ENCODE measurements around the gene NKIRAS2.

The NKIRAS2 gene

DNA sequence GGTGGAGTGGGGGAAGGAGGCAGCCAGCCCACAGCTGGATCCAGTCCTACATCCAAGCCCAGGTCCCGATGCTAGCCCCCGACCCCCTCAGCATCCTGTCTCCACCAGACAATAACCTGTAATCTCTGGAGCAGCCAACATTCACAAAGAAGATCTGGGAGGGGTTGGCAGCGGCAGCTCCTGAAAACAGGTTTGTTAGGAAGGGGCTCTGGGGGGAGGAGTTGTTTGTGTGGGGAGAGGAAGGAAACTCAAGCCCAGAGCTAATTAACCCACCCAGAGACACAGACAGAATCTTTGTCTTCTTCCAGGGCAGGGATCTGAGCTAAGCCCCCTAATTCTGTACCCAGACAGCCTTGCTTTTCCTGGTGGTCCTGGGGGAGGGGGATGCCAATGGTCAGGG is 35.1 kb downstream of the NKIRAS2 start:
- no peak for DNase-seq (ENCODE audit: low spot score)

DNA sequence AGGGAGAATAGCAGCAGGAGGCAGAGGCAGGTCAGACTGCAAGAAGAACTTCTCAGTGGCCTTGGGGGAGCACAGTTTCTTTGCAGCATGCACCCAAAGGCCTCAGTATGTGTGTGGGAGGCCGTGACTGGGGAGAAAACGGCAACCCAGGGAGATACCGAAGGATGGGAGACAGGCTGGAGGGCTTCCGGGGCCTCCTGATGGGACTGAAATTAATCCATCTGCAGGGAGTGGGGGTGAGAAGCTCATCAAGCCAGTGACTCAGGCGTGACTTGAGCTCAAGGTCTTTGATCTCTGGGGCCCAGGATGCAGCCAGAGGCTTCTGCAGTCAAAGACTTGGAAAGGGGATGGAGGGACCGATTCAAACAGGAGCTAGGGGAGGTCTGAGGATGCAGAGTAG is 35.6 kb downstream of the NKIRAS2 start:
- no peak for DNase-seq (ENCODE audit: low spot score)

DNA sequence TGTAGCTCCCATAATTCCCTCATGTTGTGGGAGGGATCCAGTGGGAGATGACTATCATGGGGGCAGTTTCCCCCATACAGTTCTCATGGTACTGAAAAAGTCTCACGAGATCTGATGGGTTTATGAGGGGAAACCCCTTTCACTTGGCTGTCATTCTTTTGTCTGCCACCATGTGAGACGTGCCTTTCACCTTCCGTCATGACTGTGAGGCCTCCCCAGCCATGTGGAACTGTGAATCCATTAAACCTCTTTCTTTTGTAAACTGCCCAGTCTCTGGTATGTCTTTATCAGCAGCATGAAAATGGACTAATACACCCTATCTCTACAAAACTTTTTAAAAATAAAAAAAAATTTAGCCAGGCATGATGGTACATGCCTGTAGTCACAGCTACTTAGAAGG is 36.7 kb downstream of the NKIRAS2 start:
- DNase-seq (ENCODE audit: low spot score) = no peak

DNA sequence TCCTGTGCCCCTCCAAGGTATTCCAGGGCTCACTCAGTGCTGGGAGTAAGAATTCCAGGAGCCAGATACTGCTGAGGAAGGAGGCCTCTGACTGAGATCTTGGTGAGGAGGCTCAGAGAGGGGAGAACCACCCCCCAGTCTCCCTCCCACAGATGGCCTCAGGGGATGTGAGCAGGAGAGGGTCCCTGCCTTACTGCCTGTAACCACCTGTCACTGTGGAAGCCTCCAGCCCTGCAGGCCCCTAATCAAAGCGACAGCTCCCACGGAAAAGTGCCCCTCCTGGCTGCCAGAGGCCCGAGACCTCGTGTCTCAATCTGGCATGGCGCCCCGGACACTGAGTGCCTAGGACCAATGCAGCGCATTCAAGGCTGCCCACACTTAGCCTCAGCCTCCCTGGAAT is 38.2 kb downstream of the NKIRAS2 start:
- DNase-seq (ENCODE audit: low spot score) = no peak

DNA sequence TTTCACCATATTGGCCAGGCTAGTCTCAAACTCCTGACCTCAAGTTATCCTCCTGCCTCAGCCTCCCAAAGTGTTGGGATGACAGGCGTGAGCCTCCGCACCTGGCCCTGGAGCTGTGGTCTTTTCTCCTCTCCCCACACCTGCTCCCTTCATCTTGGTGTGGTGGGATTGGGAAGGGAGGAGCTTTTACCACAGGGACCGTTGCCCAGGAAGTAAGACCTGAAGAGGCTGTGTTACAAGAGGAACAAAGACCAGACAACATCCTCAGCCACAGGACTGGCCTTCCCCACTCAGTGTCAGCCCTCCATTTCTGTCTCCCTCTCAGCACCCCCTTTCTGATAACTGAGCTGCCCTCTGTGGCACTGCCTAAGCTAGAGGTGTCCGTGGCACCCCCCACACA is 39.9 kb downstream of the NKIRAS2 start:
- DNase-seq (ENCODE audit: low spot score) = no peak

DNA sequence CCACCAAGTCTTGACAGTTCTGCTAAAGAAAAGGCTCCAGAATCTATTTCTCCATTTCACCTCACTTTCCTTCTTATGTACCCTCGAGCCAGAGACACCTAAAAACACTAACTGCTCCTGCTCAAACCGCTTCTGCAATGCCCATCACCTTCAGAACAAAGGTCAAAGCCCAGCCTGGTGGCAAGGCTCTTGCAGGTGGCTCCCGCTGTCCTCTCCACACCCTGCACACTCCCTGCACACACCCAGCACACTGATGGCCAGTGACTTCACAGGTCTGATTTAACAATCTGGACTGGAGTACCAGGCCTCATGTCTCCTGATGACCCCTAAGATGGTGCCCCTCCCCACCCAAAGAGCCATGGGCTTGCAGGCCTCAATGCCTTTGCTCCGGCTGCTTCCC is 40.3 kb downstream of the NKIRAS2 start:
- DNase-seq (ENCODE audit: low spot score) = no peak

DNA sequence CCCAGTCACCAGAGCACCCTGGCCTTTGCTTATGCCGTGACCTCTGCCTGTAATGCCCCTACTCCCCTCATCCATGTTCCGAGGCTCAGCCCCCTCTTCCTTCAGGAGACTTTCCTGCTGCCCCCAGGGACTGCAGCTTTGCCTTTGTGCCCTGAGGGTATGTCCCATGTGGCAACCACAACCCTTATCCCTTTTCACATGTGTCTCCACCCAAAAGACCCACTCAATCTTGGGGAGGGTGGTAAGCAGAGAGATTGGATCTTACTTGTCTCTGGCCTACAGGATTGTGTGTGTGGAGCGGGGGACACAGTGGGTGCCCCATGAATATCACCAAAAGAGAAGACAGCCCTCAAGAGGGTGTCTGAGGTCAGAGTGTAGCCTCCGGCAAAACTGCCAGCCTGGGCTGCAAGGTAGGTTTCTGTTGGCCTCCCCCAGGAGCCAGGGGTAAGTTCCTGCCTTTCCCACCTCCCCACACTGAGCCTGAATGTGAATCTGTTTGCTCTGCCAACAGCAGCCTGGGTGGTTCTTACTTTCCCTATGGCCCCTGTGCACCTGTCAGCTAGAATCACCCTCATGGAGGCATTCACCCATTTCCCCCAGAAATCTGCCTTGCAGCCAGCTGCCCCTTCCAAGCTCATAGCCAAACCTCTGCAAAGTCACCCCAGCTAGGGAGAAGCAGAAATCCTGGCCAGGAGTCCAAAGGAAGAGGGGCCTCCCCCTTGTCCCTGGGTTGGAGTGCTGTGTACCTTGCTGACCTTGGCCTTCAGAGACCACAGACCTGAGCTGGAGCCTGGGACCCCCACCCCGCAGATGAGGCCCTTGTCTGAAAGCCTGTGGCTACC is 42.0 kb downstream of the NKIRAS2 start:
- DNase-seq (ENCODE audit: low spot score) = no peak

DNA sequence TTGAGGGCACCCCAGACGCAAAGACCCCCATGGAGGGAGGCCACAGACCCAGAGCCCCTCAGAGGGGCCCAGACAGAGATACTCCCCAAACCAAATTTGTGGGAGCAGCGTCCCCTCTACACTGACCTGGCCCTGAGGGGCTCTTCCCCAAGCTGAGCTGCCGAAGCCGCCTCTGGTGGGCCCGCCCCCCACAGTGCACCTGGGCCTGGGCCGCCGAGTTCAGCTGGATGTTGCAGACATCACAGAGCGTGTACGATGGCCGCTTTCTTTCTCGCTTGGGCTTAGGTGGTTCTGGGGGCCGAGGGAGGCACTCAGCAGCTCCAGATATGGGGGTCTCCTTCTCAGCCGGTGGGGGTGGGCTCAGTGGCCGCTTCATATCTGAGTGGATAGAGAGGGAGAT is 42.8 kb downstream of the NKIRAS2 start:
- DNase-seq (ENCODE audit: low spot score) = no peak

DNA sequence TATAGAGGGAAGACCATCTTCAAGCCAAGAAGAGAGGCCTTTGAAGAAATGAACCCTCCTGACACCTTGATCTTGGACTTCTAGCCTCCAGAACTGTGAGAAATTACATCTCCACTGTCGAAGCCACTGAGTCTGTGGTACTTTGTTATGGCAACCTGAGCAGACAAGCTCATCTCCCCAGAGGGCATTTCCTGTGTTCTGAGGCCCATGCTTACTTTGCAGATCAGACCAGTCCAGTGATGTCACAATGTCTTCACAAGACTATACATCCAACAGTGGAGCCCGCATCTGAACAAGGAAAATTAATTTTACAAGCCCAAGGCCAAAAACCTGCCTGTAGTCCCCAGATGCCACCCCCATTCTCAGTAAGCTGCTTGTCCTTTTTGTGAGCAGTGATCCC is 45.3 kb downstream of the NKIRAS2 start:
- no peak for DNase-seq (ENCODE audit: low spot score)

DNA sequence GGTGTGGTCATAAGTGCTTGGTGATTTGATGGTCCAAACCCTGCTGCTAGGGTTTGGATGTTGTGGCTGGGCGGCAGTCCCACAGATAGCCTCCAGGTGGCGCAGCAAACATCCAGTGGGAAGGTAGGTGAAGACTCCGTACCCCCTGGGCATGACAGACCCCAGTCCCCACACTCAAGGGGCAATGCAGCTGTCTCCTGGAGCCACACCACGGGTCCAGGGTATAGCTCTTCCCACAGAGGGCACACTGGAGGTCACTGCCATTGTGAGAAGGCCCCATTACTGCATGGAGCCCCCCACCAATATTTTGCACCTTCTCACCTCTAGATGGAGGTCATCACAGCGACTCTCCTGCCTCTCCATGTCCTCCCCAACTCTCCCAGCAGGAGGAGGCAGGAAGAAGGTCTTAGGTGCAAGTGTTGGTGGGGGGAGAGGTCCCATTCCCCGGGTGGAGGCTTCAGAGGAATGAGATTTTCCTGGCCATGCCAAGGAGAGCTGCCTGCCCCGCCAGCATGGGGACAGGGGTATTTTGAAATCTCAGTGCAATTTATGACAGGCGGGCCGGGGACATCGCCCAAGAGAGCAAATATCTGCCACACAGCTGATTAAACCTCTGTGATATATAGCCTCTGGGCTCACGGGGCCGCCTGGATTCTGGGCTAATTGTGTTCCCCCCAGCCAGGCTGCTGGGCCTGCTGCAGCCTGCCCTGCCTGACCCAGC is 47.6 kb downstream of the NKIRAS2 start:
- peak; percentile 40 for DNase-seq (ENCODE audit: low spot score)

DNA sequence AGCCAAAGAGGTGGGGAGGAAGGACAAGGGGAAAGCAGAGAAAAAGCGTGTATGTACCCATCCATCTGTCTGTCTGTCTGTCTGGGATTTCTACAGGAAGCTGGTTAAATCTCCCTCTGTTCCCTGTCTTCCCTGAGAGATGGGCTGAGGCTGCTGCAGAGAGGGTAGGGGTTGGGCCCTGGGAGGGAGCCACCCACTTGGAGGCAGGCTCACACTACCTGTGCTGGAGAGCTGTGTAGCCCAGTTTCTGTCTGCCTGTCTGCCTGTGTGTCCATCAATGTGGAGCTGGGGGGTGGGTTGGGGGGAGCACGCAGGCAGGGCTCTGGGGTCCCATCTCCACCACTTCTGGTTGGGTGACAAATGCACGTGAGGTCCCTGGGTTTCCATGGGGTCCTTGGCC is 49.1 kb downstream of the NKIRAS2 start:
- DNase-seq (ENCODE audit: low spot score) = no peak

DNA sequence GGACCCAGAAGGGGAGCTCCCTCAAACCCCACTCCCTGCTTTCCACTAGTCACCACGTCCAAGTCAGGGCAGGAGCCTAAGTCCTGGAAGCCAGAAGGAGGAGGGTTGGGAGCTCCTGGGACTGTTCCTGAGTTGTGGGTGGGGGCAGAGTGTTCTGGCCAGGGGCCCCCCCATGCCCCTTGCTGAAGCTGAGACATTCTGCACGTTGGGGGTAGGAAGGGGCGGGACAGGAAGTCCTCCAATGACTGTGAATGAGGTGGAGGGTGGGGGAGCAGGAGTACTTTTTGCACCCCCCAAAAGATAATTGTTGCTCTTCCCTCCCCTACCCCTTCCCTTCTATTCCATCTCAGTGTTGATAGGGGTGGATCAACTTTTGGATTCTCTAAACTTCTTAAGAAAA is 51.9 kb downstream of the NKIRAS2 start:
- no peak for DNase-seq (ENCODE audit: low spot score)

DNA sequence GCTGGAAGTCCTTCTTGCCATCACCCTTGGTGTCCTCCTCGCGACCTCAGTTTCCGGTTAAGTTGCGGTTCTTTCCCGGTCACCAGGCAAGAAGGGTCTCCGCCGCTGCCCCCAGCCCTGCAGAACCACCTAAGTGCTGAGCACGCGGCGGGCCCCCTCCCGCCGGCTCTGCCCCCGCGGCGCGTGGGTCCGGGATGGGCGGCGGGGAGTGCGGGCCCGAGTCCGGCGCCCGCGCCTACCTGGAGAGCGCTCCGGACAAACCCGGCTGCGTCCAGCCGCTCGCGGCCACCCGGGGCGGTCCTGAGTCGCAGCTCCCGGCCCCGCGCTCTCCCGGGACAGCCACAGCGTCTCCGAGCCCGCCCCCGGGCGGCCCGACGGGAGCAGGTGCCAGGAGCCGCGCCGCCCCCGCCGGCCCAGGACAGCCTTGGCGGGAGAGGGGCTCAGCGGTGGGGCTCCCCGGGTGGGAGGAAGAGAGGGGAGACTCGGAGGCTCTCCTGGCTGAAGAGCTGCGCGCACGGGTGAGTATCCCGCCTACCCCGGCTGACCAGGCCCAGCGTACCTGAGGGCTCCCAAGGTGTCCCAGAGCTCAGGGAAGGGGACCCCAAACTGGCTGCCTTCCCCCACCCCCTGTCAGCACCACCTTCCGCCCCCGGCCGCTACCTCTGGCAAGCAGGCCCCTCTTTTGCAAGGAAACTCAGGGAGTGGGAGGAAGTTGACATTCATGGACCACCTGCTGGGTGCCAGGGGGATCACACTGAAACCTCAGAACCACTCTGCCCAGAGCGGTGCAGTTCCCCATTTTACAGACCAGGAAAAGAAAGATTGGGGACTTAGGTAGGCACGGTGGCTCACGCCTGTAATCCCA is 52.7 kb downstream of the NKIRAS2 start:
- no peak for DNase-seq (ENCODE audit: low spot score)

Data from LoVo (cell line).